Kidney capillary endothelial cell (primary cell): ENCODE results near the gene PCDHGA7.
"Not testable (repeated sequence)": the region's sequence is repeated elsewhere in the genome, so short reads cannot be mapped to it uniquely, and the experiment has no call there.

Source experiments
- DNase-seq: peaks from one replicate; pipeline ENCODE4 v3.0.0-alpha.2; 2018; ENCODE audit warnings: low spot score

Gene PCDHGA7

DNA sequence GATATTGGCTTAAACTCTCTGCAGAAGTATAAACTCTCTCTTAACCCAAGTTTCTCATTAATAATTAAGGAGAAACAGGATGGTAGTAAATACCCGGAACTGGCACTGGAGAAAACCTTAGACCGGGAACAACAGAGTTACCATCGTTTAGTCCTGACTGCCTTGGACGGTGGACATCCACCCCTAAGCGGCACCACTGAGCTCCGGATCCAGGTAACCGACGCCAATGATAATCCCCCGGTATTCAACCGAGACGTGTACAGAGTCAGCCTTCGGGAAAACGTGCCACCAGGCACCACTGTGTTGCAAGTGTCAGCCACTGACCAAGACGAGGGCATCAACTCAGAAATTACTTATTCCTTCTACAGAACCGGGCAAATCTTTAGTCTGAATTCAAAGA, 16.1 kb downstream of the PCDHGA7 start:
- no peak for DNase-seq

GRCh38 chr5:141399555-141400258, 17.2 kb downstream of the PCDHGA7 start:
- no peak for DNase-seq

DNA sequence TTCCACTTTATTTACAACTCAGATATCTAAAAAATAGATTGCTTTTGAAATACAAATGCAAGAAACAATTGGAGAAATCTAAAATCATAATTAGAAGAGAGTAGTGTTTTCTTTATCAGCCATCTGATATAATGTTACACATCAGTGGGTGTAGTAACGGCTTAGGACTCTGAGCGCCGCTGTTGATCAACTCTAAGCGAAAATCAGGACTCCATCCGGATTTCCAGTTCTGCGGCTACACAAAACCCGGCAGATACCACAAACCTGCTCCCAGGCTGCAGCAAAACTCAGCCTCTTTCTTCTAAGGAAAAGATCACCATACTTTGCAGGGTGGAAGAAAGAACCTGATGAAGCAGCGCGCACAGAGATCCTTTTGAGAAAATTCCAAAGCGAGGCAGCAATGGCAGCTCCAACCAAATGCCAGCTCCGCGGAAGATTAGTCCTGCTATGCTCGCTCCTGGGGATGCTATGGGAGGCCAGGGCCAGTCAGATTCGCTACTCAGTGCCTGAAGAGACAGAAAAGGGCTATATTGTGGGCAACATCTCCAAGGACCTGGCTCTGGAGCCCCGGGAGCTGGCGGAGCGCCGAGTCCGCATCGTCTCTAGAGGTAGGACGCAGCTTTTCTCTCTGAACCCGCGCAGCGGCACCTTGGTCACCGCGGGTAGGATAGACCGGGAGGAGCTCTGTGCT, 20.2 kb downstream of the PCDHGA7 start, which contains the start of gene PCDHGA9:
PCDHGA9 (plus strand) TSS at position 226 of the 691 bp plus-strand sequence; CDS start at position 401, 175 bp downstream.
- no peak for DNase-seq

- no peak for DNase-seq
These were observed 20.8 kb downstream of the PCDHGA7 start for GRCh38 chr5:141403387-141403786.

DNA sequence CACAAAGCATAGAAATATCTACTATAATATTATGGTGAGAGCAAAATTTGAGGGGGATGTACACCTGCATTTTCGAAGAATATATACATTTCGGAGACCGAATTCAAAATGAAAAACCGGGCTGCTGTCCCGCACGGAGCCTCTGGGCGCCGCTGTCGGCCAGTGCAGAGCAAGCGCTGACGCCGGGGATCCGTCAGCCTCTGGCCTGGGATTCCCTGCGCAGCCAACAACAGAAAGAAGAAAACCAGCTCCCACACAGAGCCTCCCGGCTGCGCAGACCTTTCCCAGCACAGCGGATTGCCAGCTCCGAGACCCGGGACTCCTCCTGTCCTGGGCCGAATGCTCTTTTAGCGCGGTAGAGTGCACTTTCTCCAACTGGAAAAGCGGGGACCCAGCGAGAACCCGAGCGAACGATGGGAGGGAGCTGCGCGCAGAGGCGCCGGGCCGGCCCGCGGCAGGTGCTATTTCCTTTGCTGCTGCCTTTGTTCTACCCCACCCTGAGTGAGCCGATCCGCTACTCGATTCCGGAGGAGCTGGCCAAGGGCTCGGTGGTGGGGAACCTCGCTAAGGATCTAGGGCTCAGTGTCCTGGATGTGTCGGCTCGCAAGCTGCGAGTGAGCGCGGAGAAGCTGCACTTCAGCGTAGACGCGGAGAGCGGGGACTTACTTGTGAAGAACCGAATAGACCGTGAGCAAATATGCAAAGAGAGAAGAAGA, 25.4 kb downstream of the PCDHGA7 start, which contains the start of gene PCDHGB6:
PCDHGB6 (plus strand) TSS at position 232 of the 716 bp plus-strand sequence; CDS start at position 414, 182 bp downstream.
- not testable (repeated sequence) for DNase-seq

GRCh38 chr5:141409598-141410306, 27.2 kb downstream of the PCDHGA7 start:
- DNase-seq: no peak

- DNase-seq: no peak
These were observed 29.0 kb downstream of the PCDHGA7 start for GRCh38 chr5:141411575-141411974.

GRCh38 chr5:141412854-141413539, 30.5 kb downstream of the PCDHGA7 start, which contains the start of gene PCDHGA10:
Gene PCDHGA10 (plus strand): TSS chr5:141412987. CDS start chr5:141413176, 189 bp downstream.
- DNase-seq: peak; percentile 58

GRCh38 chr5:141413540-141414069, 31.1 kb downstream of the PCDHGA7 start:
- no peak for DNase-seq

- DNase-seq: not testable (repeated sequence)
These were observed 32.2 kb downstream of the PCDHGA7 start for GRCh38 chr5:141414548-141415274.

DNA sequence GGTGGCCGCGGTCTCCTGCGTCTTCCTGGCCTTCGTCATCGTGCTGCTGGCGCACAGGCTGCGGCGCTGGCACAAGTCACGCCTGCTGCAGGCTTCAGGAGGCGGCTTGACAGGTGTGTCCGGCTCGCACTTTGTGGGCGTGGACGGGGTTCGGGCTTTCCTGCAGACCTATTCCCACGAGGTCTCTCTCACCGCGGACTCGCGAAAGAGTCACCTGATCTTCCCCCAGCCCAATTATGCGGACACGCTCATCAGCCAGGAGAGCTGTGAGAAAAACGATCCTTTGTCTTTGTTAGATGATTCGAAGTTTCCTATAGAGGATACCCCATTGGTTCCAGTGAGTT, 32.7 kb downstream of the PCDHGA7 start:
- not testable (repeated sequence) for DNase-seq

DNA sequence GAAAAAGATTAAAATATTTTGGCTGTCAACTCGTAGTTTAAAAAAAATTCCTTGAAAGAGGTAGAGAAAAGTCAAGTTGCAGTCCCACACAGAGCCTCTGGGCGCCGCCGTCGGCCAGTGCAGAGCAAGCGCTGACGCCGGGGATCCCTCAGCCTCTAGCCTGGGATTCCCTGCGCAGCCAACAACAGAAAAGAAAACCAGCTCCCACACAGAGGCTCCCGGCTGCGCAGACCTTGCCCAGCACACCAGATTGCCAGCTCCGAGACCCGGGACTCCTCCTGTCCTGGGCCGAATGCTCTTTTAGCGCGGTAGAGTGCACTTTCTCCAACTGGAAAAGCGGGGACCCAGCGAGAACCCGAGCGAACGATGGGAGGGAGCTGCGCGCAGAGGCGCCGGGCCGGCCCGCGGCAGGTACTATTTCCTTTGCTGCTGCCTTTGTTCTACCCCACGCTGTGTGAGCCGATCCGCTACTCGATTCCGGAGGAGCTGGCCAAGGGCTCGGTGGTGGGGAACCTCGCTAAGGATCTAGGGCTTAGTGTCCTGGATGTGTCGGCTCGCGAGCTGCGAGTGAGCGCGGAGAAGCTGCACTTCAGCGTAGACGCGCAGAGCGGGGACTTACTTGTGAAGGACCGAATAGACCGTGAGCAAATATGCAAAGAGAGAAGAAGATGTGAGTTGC, 35.1 kb downstream of the PCDHGA7 start, which contains the start of gene PCDHGB7:
PCDHGB7 (plus strand) TSS at position 184 of the 679 bp plus-strand sequence; CDS start at position 367, 183 bp downstream.
- peak; percentile 76 for DNase-seq

DNA sequence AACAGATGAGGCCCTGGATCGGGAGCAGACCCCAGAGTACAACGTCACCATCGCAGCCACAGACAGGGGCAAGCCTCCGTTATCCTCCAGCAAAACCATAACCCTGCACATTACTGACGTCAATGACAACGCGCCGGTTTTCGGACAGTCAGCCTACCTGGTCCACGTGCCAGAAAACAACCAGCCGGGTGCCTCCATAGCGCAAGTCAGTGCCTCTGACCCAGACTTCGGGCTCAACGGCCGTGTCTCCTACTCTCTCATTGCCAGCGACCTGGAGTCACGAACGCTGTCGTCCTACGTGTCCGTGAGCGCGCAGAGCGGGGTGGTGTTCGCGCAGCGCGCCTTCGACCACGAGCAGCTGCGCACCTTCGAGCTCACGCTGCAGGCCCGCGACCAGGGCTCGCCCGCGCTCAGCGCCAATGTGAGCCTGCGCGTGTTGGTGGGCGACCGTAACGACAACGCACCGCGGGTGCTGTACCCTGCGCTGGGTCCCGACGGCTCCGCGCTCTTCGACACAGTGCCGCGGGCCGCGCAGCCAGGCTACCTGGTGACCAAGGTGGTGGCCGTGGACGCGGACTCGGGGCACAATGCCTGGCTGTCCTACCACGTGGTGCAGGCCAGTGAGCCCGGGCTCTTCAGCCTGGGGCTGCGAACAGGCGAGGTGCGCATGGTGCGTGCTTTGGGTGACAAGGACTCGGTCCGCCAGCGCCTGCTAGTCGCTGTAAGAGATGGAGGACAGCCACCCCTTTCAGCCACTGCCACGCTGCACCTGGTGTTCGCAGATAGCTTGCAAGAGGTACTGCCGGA, 36.7 kb downstream of the PCDHGA7 start:
- DNase-seq: no peak

GRCh38 chr5:141420855-141421488, 38.4 kb downstream of the PCDHGA7 start, which contains the start of gene PCDHGA11:
Gene PCDHGA11 (plus strand): TSS chr5:141421051. CDS start chr5:141421228, 177 bp downstream.
- DNase-seq: peak; percentile 56

- DNase-seq: no peak
These were observed 38.9 kb downstream of the PCDHGA7 start for GRCh38 chr5:141421489-141421855.

DNA sequence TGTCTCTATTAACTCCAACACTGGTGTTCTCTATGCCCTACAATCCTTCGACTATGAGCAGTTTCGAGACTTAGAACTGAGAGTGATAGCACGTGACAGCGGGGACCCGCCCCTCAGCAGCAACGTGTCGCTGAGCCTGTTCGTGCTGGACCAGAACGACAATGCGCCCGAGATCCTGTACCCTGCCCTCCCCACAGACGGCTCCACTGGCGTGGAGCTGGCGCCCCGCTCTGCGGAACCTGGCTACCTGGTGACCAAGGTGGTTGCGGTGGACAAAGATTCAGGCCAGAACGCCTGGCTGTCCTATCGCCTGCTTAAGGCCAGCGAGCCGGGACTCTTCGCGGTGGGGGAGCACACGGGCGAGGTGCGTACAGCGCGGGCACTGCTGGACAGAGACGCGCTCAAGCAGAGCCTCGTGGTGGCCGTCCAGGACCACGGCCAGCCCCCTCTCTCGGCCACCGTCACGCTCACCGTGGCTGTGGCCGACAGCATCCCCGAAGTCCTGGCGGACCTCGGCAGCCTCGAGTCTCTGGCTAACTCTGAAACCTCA, 40.3 kb downstream of the PCDHGA7 start:
- no peak for DNase-seq

DNA sequence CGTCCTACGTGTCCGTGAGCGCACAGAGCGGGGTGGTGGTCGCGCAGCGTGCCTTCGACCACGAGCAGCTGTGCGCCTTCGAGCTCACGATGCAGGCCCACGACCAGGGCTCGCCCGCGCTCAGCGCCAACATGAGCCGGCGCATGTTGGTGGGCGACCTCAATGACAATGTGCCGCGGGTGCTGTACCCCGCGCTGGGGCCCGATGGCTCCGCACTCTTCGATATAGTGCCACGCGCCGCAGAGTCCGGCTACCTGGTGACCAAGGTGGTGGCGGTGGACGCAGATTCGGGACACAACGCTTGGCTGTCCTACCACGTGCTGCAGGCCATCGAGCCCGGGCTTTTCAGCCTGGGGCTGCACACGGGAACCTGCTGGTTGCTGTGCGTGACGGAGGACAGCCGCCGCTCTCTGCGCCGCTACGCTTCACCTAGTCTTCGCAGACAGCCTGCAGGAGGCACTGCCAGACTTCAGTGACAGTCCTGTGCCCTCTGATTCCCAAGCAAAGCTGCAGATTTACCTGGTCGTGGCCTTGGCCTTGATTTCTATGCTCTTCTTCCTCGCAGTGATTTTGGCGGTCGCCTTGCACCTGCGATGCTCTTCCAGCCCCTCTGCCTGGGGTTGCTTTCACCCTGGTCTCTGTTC, 45.4 kb downstream of the PCDHGA7 start:
- DNase-seq: no peak
